GM21526 (cell line): Measurements from ENCODE around the gene CASK.

Source experiments
- ATAC-seq: cut with Tn5 transposase; IDR thresholded peaks from one replicate; pipeline ENCODE4 v1.9.1; 2021; ENCODE audit warnings: moderate library complexity; ENCODE audit not compliant: unreplicated experiment, low FRiP score

Gene CASK

DNA sequence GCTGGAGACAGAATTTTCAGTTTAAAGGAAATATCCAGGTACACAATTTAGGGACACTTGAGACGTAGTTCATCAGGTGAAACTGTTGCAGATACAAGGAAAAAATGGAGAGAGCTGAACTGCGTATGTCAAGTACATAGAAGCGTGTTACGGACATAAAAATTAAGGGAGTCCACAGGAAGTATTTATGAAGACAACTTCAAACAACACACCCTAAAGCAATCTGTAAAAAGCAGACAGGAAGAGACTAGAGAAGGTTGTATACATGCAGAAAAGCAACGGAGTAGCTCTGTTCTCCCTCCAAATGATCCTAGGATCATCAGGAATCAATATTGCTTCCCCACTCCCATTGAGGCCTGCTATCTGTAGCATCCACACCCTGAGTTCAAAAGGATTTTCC is 5.8 kb downstream of the CASK start:
- no peak for ATAC-seq

DNA sequence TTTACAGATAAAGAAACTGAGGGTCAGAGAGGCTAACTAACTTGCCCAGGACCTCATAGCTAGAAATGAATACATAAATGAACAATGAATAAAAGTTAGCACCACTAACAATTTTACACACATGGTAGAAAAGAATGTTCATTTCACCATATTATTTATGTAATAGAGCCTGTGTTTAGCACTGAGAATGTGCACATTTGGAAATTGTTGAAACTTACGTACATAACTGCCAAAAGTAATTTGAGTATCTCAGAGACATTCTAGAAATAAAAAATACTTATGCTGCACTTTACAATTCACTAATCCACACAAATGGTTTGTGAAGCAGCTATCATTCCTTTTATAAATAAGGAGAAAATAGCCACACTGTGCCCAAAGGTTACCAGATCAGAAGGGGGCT is 9.9 kb downstream of the CASK start:
- no peak for ATAC-seq

DNA sequence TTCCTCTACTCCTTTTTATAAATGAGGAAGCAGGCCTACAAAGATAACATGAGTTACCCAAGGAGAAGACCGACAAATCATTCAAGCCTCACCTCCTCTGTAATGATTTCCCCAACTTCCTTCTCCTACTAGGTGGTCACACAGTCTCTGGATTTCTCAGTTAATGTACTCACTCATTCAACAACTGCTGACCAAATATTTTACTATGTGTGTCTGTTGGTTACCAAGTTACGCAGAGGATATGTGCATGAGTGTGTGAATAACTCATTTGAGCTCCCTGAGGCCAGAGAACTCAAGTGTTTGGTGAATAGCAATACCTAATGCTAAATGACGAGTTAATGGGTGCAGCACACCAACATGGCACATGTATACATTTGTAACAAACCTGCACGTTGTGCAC is 10.4 kb downstream of the CASK start:
- no peak for ATAC-seq

DNA sequence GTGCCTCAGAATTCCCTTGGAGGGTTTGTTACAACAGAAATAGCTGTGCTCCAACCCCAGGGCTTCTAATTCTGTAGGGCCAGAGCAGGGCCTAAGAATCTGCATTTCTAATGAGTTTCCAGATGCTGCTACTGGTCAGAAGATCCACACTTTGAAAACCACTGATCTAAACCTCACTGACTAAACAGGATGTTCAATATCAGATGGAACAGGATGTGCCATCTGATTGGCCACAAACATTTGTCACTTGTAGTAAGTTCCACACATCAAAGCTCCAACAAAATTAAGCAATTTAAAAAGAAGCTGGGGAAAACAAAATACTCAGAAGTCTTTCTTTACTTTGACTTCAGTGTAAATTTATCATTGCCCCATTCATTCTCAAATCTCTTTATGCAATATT is 14.3 kb downstream of the CASK start:
- no peak for ATAC-seq

DNA sequence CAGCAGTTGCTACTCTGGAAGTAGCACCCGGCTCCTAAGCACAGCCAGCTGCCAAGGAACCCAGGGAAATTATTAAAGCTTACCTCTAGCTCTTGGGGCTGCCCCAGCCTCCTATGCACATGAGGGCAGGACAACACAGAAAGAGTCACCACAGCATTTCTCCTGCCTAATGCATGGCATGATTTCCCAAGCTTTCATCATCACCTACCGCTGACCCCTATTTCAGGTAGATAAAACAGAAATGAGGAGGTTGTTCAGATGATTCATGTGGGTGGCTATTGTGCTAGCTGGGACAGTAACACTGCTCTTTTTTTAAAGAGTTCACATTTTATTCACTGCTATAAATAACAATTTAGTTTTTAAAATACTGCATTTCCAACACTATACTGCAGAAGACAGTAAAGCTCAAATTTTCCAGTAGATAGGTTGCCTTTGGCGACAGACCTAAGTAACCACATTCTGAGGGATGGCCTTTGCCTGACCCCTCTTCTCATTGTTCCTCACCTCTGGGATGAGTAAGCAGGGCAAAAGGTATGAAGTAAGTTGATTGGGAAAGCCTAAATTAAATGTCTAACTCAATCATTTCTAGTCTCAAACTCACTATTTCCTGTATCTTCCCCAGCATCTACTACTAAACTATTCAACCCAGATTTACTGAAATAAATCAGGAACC is 16.7 kb downstream of the CASK start:
- no peak for ATAC-seq

DNA sequence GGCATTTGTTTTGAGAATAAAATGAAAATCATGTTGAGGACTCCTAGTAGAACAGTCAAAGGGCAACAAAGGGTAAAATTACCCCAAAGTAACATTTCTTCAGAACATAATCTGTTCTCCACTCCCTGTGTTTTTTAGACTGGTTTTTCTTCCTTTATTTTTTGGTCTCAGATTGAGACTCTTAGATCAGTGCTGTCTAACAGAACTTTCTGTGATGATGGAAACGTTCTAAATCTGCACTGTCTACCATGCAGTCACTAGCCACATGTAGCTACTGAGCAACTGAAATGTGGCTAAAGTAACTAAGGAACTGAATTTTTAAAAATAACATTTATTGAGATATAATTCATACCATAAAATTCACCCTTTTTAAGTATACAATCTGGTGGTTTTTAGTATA is 19.8 kb downstream of the CASK start:
- no peak for ATAC-seq

DNA sequence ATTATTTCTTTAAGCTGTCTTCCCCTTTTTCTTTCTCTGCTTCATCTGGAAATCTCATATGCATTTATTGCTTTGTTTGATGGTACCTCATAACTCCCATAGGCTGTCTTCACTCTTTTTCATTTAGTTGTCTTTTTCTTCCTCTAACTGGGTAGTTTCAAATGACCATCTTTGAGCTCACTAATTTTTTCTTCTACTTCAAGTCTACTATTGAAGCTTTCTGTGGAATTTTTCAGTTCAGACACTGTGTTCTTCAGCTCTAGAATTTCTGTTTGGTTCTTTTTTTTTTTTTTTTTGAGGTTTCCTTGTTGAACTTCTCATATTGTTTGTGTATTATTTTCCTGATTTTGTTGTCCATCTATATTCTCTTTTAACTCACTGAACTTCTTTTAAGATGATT is 23.0 kb downstream of the CASK start:
- no peak for ATAC-seq

DNA sequence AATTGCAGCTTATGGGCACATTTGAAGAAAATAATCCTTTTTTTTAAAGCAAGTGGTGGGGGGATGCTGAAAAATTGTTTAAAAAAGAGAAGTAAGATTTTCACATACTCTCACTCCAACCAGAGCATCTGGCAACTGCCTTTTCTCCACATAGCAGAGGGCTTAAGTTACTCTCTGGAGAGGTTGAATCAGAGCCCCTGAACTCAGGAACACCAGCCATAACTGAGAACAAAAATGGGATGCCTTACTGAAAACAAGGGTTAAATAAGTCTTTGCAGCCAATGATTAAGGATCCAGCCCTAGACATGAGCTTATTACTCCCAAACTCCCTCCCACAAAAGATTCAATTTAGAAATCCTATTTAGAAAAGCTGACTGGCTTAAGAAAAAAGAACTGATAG is 27.5 kb downstream of the CASK start:
- ATAC-seq: no peak

DNA sequence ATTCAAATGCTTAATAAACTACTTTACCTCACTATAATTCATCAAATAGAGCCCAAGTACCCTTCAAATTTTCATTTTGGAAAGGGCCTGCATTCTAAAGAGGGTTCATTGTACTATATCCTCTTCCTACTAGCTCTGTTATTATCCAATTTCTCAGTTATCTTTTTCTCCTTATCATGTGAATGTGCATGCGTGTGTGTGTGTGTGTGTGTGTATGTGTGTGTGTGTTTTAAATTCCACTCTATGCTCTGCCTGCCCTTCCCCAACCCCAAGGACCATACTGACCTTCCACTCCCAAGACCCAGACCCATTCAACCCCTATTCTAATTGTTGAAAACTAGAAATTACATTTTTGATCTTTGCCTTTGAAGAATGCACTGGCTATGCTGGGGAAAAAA is 33.3 kb downstream of the CASK start:
- no peak for ATAC-seq

DNA sequence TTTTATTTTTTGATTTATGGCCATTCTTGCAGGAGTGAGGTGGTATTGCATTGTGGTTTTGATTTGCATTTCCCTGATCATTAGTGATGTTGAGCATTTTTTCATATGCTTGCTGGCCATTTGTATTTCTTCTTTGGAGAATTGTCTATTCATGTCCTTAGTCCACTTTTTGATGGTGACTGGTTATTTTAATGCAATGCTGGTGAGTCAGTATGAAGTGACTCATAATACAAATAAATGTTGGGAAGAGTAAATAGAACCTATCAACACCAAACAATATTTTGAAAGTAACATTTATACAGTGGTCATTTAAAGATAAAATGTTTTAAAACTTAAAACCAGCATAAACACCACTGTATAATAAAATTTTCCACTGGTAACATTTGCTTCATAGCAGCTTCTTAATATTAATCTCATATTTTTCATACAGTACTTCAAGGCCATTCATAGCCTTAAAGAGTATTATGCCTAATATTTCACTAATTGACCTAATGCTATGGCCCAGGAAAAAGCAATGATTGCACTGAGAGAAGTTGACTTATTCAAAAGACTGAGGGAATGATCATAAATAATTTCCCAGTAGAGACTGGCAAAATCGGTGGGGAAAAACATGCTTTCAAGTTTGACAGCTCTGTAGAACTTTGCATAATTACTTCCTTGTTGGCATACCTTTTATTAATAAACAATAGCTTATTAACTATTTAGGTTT is 33.9 kb downstream of the CASK start:
- ATAC-seq: no peak

DNA sequence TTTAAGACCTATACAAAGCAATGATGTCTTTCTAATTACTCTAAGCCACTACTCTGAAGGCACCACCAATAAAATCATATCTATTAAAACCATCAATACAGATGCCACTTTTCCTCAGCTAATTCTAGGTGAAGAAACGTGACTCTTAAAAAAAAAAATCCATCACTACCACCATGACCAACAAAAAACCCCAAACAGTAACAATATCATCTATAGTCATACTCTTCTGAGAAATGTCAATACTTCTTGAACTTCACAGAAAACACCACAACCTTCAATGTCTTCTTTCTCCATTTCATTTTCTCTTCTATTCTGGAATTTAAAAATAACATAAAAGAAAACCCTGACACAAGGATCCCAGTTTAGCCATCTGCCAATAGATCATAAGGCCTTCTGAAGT is 35.7 kb downstream of the CASK start:
- ATAC-seq: no peak

DNA sequence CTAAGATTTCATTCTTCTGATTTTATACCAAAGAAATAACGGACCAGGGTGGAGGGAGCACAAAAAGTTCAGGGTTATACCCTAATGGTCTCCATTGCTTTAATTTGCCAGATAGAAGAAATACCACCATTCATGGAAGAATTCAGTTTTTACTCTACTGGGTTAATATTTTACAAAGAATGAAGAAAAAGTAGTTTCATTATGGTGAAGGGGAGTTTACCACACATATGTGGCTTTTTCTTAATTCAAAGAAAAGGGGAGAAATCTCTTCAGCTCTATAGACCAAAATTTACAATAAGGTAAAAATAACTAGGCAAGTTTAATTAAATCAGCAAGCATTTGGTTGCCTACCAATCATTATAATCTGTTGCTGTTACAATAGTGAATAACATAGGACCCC is 37.6 kb downstream of the CASK start:
- ATAC-seq: no peak

DNA sequence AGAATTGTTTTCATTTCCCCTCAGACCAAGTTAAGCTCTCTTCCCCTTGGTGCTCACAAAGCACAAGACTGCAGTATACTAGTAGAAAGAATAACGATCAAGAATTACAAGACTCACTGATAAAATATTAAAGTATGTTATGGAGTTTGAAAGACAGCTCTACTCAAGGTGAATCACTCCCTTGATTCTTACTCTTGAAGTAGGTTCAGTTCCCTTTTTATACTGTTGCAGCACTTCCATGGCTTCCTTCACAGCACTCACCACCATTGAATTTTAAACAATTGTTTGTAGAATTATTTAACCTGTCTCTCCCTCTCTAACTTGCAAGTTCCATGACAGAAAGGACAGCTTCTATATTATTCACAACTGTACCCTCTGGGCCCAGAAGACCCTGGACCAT is 42.2 kb downstream of the CASK start:
- ATAC-seq: no peak

DNA sequence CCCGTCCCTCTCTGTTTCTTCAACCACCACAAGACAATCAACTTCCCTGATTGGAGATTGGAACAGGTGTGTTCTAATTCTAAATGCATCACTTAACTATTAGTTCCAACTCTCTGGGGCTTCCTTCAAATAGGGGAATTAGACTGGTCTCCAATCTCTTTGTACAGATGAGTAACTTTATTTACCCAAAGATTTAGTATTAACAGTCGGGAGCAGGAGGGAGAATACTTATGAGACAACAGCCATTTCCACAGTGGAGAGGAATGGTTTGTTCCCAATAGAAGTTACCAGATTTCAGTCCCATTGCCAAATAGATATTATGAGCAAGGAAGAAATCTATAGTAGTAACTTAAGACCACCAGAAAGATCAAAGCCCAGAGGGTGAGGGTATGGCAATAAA is 46.2 kb downstream of the CASK start:
- ATAC-seq: no peak

DNA sequence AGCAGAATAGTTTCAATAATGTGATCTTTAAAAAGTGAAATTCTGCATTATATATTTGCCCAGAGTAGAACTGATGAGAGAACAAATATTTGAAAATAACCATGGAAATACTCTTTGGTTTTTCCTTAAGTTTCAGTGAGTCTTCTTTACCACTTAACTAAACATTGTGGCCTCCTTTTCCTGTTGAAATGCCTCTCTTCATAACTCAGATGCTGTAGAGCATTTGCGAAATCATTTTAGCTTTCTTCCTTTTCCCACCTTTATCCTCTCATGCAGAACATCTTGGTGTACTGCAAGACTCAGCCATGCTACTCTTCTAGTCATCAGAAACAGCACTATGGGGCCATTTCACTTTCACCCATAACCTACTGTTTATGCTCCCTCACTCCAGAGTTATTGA is 48.2 kb downstream of the CASK start:
- no peak for ATAC-seq

DNA sequence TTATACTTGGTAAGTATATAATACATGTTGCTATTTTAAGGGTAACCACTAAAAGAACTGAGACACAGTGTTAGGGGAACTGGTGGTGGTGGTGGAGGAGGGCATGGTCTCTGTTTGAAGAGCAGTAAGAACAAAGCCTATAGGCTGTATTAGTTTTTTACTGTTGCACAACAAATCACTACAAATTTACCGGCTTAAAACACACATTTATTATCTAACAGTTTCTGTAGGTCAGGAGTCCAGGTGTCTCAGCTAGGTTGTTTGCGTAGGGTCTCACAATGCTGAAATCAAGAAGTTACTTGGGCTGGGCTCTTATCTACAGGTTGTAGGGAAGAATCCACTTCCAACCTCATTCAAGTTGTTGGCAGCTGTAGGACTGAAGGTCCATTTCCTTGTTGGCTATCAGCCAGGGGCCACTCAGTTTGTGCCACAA is 52.6 kb downstream of the CASK start:
- peak; percentile 74 for ATAC-seq

DNA sequence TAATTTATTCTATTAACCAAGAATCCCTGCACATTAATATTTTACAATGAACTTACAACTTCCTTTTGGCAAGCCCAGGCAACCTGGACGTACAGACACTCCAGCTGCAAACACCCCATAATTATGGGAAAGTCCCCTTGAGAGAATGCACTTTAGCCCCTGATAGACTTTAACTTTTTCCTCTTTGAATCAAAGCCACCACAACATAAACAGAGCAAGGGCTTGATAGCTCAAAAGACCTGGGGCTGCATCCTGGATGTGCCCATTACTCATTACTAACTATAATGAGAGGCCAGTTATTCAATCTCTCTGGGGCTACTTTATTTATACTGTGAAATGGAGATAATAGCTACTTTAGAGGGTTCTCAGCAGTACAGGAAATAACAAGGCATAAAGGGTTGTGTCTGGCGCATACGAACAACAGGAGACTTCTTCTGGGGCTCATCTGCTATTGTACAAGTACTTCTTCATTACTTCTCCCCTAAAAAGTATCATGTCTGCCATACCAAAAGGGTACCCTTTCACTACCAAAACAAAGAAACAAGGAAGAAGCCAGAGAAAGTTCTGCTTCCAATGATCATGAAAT is 54.9 kb downstream of the CASK start:
- ATAC-seq: no peak

DNA sequence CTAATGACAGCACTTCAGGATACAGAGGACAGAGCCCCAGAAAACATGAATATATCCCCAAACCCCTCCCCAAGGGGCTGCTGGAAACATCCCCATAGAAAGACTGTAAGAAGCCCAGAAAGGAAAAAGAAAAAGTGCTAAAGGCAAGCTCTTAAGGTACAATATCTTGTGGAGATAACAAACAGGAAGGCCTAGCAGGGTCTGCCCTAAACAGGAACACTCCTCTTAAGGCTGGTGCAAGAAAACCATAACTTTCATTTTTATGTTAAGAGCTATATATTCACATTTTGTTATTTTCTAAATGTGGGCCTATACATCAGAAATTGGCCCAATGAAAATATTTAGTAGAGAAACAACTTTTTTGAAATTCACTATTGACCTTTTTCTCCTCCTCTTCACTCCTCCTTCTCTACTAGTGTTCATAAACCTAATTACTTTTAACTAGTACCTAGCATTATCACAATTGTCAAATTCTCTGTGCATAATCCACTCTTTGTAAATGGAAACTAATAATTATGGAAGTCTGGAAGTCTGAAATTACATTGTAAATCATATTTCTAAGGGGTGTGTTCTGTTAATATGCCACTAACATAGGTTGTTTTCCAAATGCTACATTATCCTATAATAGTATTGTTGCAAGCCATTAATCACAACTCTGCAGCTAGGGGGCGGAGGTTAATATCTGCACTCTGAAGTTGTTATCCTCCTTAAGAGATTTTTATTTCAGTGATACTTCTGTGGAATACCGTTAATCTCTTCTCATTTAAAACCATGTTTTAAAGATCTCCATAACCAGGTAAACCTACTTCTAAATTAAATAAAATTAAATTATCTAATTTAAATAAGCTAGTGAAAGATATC is 59.8 kb downstream of the CASK start:
- no peak for ATAC-seq

DNA sequence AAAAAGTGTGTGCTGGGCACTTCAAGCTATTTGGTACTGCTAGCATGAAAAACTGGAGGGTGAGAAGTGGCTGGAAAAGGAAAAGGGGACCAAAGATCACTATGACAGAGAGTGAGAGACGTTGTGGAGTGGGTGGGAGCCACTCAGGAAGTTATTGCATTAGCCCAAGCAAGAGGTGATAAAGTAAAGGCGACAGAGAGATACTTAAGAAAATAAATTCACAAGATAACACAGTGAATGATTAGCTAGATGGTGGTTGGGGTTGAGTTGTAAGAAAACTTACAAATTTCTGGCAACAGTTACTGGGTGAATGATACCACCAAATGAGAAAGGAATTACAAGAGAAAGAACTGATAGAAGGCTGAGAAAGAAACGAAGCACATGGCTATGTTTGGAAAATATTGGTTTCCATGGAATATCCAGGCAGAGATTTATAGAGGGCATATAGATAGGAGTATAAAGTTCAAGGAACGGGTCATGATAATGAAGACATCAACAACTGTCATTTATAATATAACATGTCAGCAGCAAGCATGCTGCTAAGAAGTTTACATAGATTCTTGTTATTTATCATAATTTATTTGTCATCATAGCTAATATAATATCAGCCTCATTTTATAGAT is 60.7 kb downstream of the CASK start:
- ATAC-seq: no peak

DNA sequence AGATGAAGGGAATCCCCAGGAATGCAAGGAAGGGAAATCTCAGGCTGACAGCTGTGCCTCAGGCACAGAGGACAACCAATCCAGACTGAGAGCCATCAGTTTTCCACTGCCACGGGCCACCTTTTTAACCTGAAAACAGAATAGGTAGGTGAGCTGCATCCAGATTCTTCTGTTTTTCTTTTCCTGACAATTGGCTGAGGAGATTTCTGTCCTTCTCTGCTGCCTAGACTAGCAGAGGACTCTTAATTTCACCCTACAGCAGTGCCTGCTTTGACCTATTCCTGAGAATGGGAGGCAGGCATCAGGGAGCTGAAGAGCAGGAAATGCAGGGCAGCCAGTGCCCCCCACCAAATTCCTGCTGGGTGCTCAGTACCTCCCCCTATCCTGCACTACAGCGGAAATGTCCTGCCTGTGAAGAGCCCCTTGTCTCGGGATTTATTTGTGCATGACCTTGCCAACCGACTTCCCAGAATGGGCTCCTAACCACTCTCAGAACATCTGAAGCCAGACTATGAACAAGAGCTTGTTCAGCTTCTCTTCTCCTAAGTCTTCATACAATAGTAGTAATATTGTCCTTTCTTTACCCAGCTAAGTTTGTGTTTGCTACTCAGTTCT is 65.1 kb downstream of the CASK start:
- no peak for ATAC-seq
